Thyroid gland (tissue), 4 donors: ENCODE results near the gene USP1.

Experiments used
- CTCF ChIP-seq, 6 experiments: fragments of 200-600 bp in 3 of 6; fragments of 450-650 bp in 3 of 6; sonication (generic) in 3 of 6; IDR thresholded peaks; one replicate each; pipeline ENCODE4 v1.5.1; 2016 to 2019; ENCODE audit warnings: antibody characterized with exemption in 6 of 6, mild to moderate bottlenecking in 2 of 6, inconsistent platforms in 1 of 6, moderate library complexity in 1 of 6
- POLR2A ChIP-seq, 2 donors: fragments of 450-650 bp; IDR thresholded peaks; one replicate each; pipeline ENCODE4 v1.6.1; 2017; ENCODE audit warnings: antibody characterized with exemption in 2 of 2, mild to moderate bottlenecking in 2 of 2, moderate library complexity in 1 of 2

- no peak for TF ChIP-seq CTCF (IDR thresholded peaks at IDR 0.05)
- no peak for TF ChIP-seq POLR2A (IDR thresholded peaks at IDR 0.05)
Measured at GRCh38 chr1:62467092-62467491, 30.2 kb downstream of the USP1 start.
